Measurements from ENCODE around the gene PHF1.
"Not testable (repeated sequence)": the region's sequence is repeated elsewhere in the genome, so short reads cannot be mapped to it uniquely, and the experiment has no call there.

DNA sequence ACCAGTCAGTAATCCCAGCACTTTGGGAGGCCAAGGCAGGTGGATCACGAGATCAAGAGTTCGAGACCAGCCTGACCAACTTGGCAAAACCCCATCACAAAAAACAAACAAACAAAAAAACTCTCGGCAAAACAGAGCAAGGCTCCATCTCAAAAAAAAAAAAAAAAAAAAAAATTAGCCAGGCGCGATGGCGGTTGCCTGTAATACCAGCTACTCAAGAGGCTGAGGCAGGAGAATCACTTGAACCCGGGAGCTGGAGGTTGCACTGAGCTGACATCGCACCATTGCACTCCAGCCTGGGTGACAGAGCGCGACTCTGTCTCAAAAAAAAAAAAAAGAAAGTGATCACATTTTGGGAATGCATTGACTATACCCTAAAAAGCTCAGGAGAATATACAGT is 31.6 kb upstream of the PHF1 start:
- TF ChIP-seq, protein P1, sequence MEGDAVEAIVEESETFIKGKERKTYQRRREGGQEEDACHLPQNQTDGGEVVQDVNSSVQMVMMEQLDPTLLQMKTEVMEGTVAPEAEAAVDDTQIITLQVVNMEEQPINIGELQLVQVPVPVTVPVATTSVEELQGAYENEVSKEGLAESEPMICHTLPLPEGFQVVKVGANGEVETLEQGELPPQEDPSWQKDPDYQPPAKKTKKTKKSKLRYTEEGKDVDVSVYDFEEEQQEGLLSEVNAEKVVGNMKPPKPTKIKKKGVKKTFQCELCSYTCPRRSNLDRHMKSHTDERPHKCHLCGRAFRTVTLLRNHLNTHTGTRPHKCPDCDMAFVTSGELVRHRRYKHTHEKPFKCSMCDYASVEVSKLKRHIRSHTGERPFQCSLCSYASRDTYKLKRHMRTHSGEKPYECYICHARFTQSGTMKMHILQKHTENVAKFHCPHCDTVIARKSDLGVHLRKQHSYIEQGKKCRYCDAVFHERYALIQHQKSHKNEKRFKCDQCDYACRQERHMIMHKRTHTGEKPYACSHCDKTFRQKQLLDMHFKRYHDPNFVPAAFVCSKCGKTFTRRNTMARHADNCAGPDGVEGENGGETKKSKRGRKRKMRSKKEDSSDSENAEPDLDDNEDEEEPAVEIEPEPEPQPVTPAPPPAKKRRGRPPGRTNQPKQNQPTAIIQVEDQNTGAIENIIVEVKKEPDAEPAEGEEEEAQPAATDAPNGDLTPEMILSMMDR (optimal IDR thresholded peaks at IDR 0.05 in 1 of 3, IDR thresholded peaks at IDR 0.05 in 1 of 3, conservative IDR thresholded peaks at IDR 0.05 in 1 of 3; ENCODE audit: extremely low read depth in 1 of 3, insufficient read depth in 2 of 3, low read length in 3 of 3): not testable (repeated sequence)
- TF ChIP-seq EZH2 (IDR thresholded peaks at IDR 0.05; ENCODE audit: low read length): not testable (repeated sequence)

Data from keratinocyte (primary cell).